Spleen (tissue), 7 donors: Measurements from ENCODE around the gene CLCN7.

ENCODE experiments used
- CTCF ChIP-seq, 11 experiments: fragments of 200-600 bp in 7 of 11; fragments of 450-650 bp in 4 of 11; sonication (generic) in 4 of 11; IDR thresholded peaks in 8 of 11; conservative IDR thresholded peaks in 3 of 11; 1 replicate in 7 of 11; 2 replicates in 4 of 11; pipeline versions ENCODE4 v1.4.0 to v1.8.0; 2016 to 2021; ENCODE audit warnings: antibody characterized with exemption in 11 of 11, inconsistent platforms in 4 of 11, mild to moderate bottlenecking in 1 of 11
- POLR2A ChIP-seq, 3 donors: fragments of 450-650 bp; IDR thresholded peaks; one replicate each; pipeline ENCODE4 v1.5.1; 2017; ENCODE audit warnings: antibody characterized with exemption in 3 of 3, mild to moderate bottlenecking in 1 of 3
- donor health status: DM: no; HTN: no; CAD: no; lungs with moderate emphysema.
- donor health status: DM: no; HTN: no; CAD: no.
- donor health status: DM: no; HTN: no; CAD: no.

DNA sequence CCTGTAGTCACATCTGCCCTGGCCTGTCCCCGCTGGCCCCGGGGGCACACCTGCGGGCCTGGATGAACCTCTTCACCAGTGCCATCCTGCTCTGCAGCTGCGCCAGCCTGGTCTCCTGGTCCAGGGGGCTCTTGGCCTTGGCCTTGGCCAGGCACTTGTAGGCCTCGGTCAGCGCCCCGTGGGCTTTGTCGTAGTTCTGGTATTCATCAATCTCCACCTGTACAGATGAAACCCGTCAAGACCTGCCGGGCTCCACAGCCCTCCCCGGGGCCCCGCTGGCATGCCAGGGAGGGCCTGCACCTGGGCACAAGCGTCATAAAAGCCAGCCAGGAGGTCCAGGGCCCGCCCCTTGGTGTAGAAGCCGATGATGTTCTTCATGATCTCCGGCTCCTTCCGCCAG lies 45.0 kb upstream of the CLCN7 start:
- TF ChIP-seq POLR2A (IDR thresholded peaks at IDR 0.05) (no peak), CTCF (IDR thresholded peaks at IDR 0.05 in 8 of 11, conservative IDR thresholded peaks at IDR 0.05 in 3 of 11) (no peak)
